Suppressor macrophage treated with lipopolysaccharide for 1 hour (primary cell): ENCODE data around the gene AHSG.

Experiments
- DNase-seq, 3 donors: peaks; one replicate each; pipeline ENCODE4 v3.0.0-alpha.2; 2020 to 2022

Gene AHSG

GRCh38 chr3:186643493-186643892 lies 30.6 kb downstream of the AHSG start:
- DNase-seq = peak in 2 of 3 donors; percentile 9 to 17

- DNase-seq = peak in 1 of 3 donors; percentile 14
Measured at GRCh38 chr3:186644683-186645082, 31.8 kb downstream of the AHSG start.

- DNase-seq = peak in 1 of 3 donors; percentile 15
Measured at GRCh38 chr3:186646106-186646505, 33.2 kb downstream of the AHSG start.

- DNase-seq = no peak
Measured at GRCh38 chr3:186646841-186647240, 34.0 kb downstream of the AHSG start.

DNA sequence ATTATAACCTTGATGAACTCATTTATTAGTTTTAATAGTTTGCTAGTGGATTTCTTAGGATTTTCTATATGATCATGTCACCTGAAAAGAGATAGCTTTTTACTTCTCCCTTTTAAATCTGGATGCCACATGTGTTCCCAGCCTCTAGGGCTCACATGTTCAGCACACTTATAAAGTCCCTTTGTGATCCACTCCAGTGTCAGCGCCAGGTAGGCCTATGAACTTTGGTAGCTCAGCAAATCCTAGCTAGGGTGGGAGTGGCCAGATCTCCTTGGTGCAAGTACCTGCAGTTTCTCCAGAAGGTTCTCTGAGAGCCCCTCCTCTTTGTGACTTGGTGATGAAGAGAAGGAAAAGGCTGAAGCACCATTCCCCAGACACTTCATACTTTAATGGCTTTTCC lies 36.0 kb downstream of the AHSG start:
- no peak for DNase-seq

GRCh38 chr3:186651678-186652215 lies 38.9 kb downstream of the AHSG start:
- DNase-seq = no peak

GRCh38 chr3:186653080-186653707 lies 40.3 kb downstream of the AHSG start:
- DNase-seq = no peak

- DNase-seq = no peak
Measured at GRCh38 chr3:186653984-186654383, 41.1 kb downstream of the AHSG start.

DNA sequence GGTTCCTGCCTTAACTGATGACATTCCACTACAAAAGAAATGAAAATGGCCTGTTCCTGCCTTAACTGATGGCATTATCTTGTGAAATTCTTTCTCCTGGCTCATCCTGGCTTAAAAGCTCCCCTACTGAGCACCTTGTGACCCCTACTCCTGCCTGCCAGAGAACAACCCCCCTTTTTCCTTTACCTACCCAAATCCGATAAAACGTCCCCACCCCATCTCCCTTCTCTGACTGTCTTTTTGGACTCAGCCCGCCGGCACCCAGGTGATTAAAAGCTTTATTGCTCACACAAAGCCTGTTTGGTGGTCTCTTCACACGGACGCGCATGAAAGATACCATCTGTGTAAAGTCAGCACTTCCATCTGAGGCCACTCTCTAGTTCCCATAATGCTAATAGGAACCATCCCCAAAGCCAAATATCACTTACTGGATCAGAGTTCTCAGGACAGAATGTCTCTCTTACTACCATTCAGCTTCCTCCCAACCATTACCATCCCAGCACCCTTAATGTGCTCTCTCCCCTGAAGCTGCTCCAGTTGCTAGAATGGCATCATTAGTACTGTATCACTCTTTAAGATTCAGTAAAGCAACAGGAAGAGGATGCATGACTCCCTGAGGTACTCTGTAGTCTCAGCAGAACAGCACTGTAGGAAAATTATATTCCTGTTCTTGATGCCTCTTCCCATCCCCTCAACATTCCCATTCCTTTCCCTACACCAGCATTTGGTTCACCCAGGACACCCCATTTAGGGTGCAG lies 50.7 kb downstream of the AHSG start:
- no peak for DNase-seq

DNA sequence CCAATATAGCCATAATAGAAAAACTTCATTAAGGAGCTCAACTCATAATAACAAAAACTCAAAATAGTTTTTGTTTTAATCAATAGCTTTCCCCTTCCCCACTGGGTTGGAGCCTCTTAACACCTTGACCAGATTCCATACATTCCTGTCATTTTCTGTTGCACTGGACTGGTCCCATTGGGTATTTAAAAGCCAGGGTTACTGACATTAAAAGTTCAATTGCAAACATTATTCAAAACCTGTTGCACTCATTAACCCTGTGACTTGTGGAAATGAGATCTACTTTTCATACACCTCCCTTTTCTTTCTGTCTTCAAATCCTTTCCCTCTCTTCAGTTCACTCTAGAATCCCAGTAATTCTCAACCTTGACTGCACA lies 51.2 kb downstream of the AHSG start:
- DNase-seq = no peak

- DNase-seq = no peak
Measured at GRCh38 chr3:186664506-186664905, 51.6 kb downstream of the AHSG start.

DNA sequence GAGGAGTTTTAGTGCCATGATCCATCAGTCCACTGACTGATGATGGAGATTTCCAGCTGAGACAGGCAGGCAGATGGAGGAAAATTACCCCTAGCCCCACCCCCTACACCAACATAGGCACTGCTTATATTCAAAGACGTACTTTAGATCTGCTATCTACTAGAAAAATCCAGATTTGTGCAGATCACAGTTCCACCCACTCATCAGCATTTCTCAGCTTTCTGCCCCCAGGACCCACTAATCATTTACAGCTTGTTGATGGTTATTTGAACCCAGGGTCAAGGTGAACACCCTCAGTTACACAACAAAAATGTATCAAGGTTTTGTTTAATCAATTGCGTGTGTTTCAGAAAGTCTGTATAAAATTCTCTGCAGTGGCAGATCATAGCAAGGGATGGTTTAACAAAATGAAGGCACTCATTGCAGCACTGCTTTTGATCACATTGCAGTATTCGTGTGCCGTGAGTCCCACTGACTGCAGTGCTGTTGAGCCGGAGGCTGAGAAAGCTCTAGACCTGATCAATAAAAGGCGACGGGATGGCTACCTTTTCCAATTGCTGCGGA lies 52.8 kb downstream of the AHSG start, which contains the start of gene HRG:
HRG (plus strand) TSS at position 390 of the 564 bp plus-strand sequence; CDS start at position 408, 18 bp downstream.
- DNase-seq = no peak

GRCh38 chr3:186668426-186668825 lies 55.6 kb downstream of the AHSG start:
- peak in 1 of 3 donors; percentile 25 for DNase-seq

- DNase-seq = no peak
Measured at GRCh38 chr3:186669378-186670084, 56.7 kb downstream of the AHSG start.

DNA sequence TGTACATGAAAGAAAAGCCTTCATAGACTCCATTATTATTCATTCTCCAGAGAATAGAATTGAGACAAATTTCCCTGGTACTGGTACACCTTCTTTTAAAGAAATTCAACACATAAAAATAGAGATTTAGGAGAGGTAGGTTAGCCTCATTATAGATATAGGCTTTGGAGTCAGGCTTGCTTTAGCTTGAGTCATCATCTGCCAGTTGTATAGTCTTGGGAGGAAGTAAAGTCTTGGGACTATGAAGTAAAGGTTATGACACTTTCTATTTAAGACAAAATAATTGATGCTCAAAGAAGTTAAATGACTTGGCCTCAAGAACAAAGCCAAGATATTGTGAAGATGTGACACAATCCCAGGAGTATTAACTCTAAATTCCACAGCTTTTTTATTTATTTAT lies 57.3 kb downstream of the AHSG start:
- peak; percentile 36 to 45 (median 43) for DNase-seq
